Mesenchymal stem cell (in vitro differentiated cells and primary cell): ENCODE measurements around the gene ZNF627.

Source experiments
- DNase-seq: peaks from one replicate; pipeline ENCODE4 v3.0.0-alpha.2; 2013
- H2AFZ ChIP-seq: one replicate; pipeline ENCODE4 v1.6.1; 2013; ENCODE audit warnings: low read depth, mild to moderate bottlenecking, control low read depth, inconsistent platforms, low read length, moderate library complexity
- H2AK5ac ChIP-seq: 2 replicates; pipeline ENCODE4 v1.6.1; 2013; ENCODE audit warnings: low read length, moderate library complexity, mild to moderate bottlenecking, inconsistent platforms; ENCODE audit not compliant: severe bottlenecking
- H2BK120ac ChIP-seq: one replicate; pipeline ENCODE4 v1.6.1; 2013; ENCODE audit warnings: low read depth, mild to moderate bottlenecking, inconsistent platforms, low read length, moderate library complexity
- H2BK12ac ChIP-seq, 2 experiments: one replicate each; pipeline ENCODE4 v1.6.1; 2013; ENCODE audit warnings: inconsistent platforms in 2 of 2, low read length in 2 of 2, mild to moderate bottlenecking in 2 of 2, moderate library complexity in 2 of 2, control low read depth in 1 of 2
- H2BK15ac ChIP-seq: one replicate; pipeline ENCODE4 v1.6.1; 2013; ENCODE audit warnings: mild to moderate bottlenecking, low read depth, inconsistent platforms; ENCODE audit not compliant: poor library complexity, severe bottlenecking
- H2BK5ac ChIP-seq: 2 replicates; pipeline ENCODE4 v1.6.1; 2013; ENCODE audit warnings: low read depth, mild to moderate bottlenecking, low read length, control low read depth, inconsistent platforms; ENCODE audit not compliant: poor library complexity, severe bottlenecking
- H3K14ac ChIP-seq, 2 experiments: one replicate each; pipeline ENCODE4 v1.6.1; 2013; ENCODE audit warnings: inconsistent platforms in 2 of 2, low read length in 2 of 2, control low read depth in 1 of 2, mild to moderate bottlenecking in 1 of 2, moderate library complexity in 1 of 2
- H3K18ac ChIP-seq, 2 experiments: one replicate each; pipeline ENCODE4 v1.6.1; 2013; ENCODE audit warnings: inconsistent platforms in 2 of 2, low read length in 2 of 2, control low read depth in 1 of 2, low read depth in 1 of 2, mild to moderate bottlenecking in 1 of 2
- H3K23ac ChIP-seq, 2 experiments: one replicate each; pipeline ENCODE4 v1.6.1; 2013; ENCODE audit warnings: inconsistent platforms in 2 of 2, low read length in 2 of 2, mild to moderate bottlenecking in 2 of 2, moderate library complexity in 2 of 2, control low read depth in 1 of 2
- H3K27ac ChIP-seq: 2 replicates; pipeline ENCODE4 v1.5.1; 2013; ENCODE audit warnings: mild to moderate bottlenecking, moderate library complexity, low read length, control low read depth, inconsistent platforms; ENCODE audit not compliant: poor library complexity, severe bottlenecking
- H3K27me3 ChIP-seq, 2 experiments: 2 replicates each; pipeline versions ENCODE4 v1.6.1 to v1.7.0; 2013; ENCODE audit warnings: low read length in 2 of 2, mild to moderate bottlenecking in 2 of 2, moderate library complexity in 2 of 2, control low read depth in 1 of 2, inconsistent platforms in 1 of 2; ENCODE audit not compliant: control insufficient read depth in 1 of 2, insufficient read depth in 1 of 2
- H3K36me3 ChIP-seq, 2 experiments: 2 replicates each; pipeline versions ENCODE4 v1.6.1 to v1.7.0; 2013; ENCODE audit warnings: low read length in 2 of 2, control low read depth in 1 of 2, inconsistent platforms in 1 of 2, low read depth in 1 of 2, mild to moderate bottlenecking in 1 of 2; ENCODE audit not compliant: insufficient read depth in 2 of 2, control insufficient read depth in 1 of 2
- H3K4ac ChIP-seq, 2 experiments: one replicate each; pipeline ENCODE4 v1.6.1; 2013; ENCODE audit warnings: inconsistent platforms in 2 of 2, low read length in 2 of 2, mild to moderate bottlenecking in 2 of 2, moderate library complexity in 2 of 2, control low read depth in 1 of 2, low read depth in 1 of 2
- H3K4me1 ChIP-seq: 2 replicates; pipeline ENCODE4 v1.6.1; 2013; ENCODE audit warnings: low read depth, low read length, control low read depth; ENCODE audit not compliant: control insufficient read depth, insufficient read depth
- H3K4me2 ChIP-seq: 2 replicates; pipeline ENCODE4 v1.6.1; 2013; ENCODE audit warnings: low read length, mild to moderate bottlenecking, inconsistent platforms; ENCODE audit not compliant: poor library complexity, severe bottlenecking
- H3K4me3 ChIP-seq, 2 experiments: 2 replicates each; pipeline versions ENCODE4 v1.5.1 to v1.7.0; 2013; ENCODE audit warnings: low read length in 2 of 2, mild to moderate bottlenecking in 2 of 2, control low read depth in 1 of 2, low read depth in 1 of 2; ENCODE audit not compliant: insufficient read depth in 1 of 2
- H3K79me1 ChIP-seq: replicated peaks from 2 replicates; pipeline ENCODE4 v1.6.1; 2013; ENCODE audit warnings: mild to moderate bottlenecking, control low read depth, low read length, inconsistent platforms; ENCODE audit not compliant: poor library complexity, severe bottlenecking
- H3K9ac ChIP-seq: 2 replicates; pipeline ENCODE4 v1.7.0; 2013; ENCODE audit warnings: mild to moderate bottlenecking, low read length, moderate library complexity
- H3K9me3 ChIP-seq: 2 replicates; pipeline ENCODE4 v1.7.0; 2013; ENCODE audit warnings: mild to moderate bottlenecking, low read length; ENCODE audit not compliant: control insufficient read depth
- H4K8ac ChIP-seq: one replicate; pipeline ENCODE4 v1.6.1; 2013; ENCODE audit warnings: inconsistent platforms, mild to moderate bottlenecking, low read length, moderate library complexity
- H4K91ac ChIP-seq: one replicate; pipeline ENCODE4 v1.6.1; 2013; ENCODE audit warnings: mild to moderate bottlenecking, low read length, inconsistent platforms
- WGBS: methylation state at CpG from one replicate; pipeline ENCODE4 v1.1.7; 2013; ENCODE audit warnings: mixed read lengths; 5-methylcytosine and 5-hydroxymethylcytosine counted together

ZNF627 gene

DNA sequence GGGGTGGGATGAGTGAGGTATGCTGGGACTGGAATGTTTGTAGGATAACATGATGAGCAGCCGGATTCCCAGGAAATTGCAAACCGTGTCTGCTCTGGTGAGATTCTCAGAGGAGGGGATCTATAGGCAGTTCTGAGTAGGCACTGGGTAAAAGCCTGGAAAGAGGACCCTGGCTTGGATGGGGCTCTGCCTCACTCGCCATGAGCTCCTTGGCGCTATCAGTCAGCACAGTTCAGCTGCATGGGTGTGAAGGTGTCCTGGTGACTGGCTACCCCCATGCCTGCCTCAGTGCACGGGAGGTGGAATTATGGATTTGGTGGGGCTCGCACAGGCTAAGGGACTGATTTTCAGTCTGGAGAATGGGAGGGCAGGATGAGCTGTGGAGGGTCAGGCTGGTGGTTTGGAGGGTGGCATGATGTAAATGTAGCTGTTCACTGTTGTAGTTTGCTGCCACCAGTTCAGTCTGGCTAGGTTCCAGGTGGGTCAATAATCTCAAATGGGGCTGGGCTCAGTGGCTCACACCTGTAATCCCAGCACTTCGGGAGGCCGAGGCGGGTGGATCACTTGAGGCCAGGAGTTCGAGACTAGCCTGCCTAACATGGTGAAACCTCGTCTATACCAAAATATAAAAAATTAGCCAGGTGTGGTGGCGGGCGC is 9.2 kb upstream of the ZNF627 start:
- Histone ChIP-seq H3K4me1 (peaks cover 3% of the 10 kb centered on the region), H3K27me3 (no peaks in the 10 kb centered on the region)

DNA sequence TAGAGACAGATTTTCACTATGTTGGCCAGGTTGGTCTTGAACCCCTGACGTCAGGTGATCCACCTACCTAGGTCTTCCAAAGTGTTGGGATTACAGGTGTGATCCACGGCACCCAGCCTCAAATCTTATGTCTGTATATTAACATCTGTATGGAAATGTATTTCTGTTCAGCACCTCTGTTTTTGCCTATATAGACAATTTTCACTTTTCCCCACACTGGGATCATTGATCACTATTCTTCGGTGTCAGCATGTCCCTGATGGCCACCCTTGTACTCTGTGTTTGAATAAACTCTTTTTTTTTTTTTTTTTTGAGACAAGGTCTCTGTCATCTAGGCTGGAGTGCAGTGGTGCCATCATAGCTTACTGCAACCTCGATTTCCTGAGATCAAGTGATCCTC is 3.2 kb upstream of the ZNF627 start:
- Histone ChIP-seq H2AFZ (no peak overlapping the region), H3K4me2 (no peak overlapping the region), H3K18ac (no peak overlapping the region), H3K4me1 (peaks cover 4% of the 10 kb centered on the region), H2BK120ac (no peak overlapping the region), H4K8ac (no peak overlapping the region), H2BK15ac (no peak overlapping the region), H3K79me1 (no peaks in the 10 kb centered on the region), H4K91ac (no peak overlapping the region), H3K14ac (no peak overlapping the region), H2BK12ac (no peak overlapping the region), H3K36me3 (peaks cover 3% of the 10 kb centered on the region in 2 experiments), H3K9ac (no peak overlapping the region), H3K23ac (no peak overlapping the region), H2BK5ac (no peak overlapping the region), H3K27me3 (no peaks in the 10 kb centered on the region), H3K4ac (no peak overlapping the region), H2AK5ac (no peak overlapping the region), H3K27ac (no peak overlapping the region), H3K4me3 (no peak overlapping the region), H3K9me3 (no peaks in the 10 kb centered on the region)
- no peak for DNase-seq
- 100% methylated on average over 2 of the region's 4 CpGs for WGBS

More for the DNA sequence above, 9.2 kb upstream of the ZNF627 start:
- Histone ChIP-seq H2AK5ac (no peak overlapping the region), H3K23ac (no peak overlapping the region), H4K91ac (peak overlapping the region; percentile 53), H2BK120ac (no peak overlapping the region), H3K4ac (no peak overlapping the region), H4K8ac (peak overlapping the region; percentile 49), H2BK5ac (no peak overlapping the region), H3K79me1 (no peaks in the 10 kb centered on the region), H3K36me3 (no peaks in the 10 kb centered on the region), H3K18ac (no peak overlapping the region), H2BK12ac (peak overlapping the region in 1 of 2 experiments; percentile 83), H3K9ac (peak overlapping the region; percentile 69), H2AFZ (peak overlapping the region; percentile 6), H3K9me3 (no peaks in the 10 kb centered on the region), H3K4me3 (peak overlapping the region in 1 of 2 experiments; percentile 41), H2BK15ac (no peak overlapping the region), H3K4me2 (no peak overlapping the region), H3K27ac (no peak overlapping the region), H3K14ac (no peak overlapping the region)
- no peak for DNase-seq
- 77% methylated on average over 10 of the region's 13 CpGs for WGBS

DNA sequence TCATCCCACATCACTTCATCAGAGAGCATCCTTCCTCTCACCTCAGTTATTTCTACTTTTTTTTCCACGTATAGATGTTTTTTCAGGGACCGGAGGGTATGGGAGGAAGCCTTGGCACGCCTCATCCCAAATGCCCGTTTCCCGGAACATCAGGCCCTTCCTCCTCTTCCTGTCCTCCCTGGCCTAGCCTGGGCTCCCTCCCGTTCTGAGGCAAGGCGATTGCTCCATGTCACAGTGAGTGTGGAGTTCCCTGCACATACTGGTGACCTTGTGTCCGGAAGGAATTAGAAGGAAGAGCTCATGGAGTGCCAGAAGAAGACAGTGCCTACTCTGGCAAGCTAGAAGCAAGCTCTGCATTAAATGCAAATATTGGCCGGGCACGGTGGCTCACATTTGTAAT is 1.1 kb upstream of the ZNF627 start:
- no peak overlapping the region for H2AFZ ChIP-seq
- no peaks in the 10 kb centered on the region for H3K27me3 ChIP-seq
- H3K4me1 ChIP-seq, result peaks cover 6% of the 10 kb centered on the region
- no peak overlapping the region for H2BK5ac ChIP-seq
- H3K9ac ChIP-seq, result no peak overlapping the region
- WGBS, result 99% methylated on average over 10 of the region's 10 CpGs
- H4K8ac ChIP-seq, result peak overlapping the region; percentile 24
- peaks cover 3 to 10% of the 10 kb centered on the region in 2 experiments for H3K36me3 ChIP-seq
- no peak overlapping the region for H2AK5ac ChIP-seq
- H4K91ac ChIP-seq, result peak overlapping the region; percentile 52
- H2BK12ac ChIP-seq, result peak overlapping the region in 1 of 2 experiments; percentile 32
- no peak overlapping the region for H3K23ac ChIP-seq
- no peak overlapping the region for H3K4me2 ChIP-seq
- no peaks in the 10 kb centered on the region for H3K9me3 ChIP-seq
- no peak overlapping the region for H3K27ac ChIP-seq
- no peak overlapping the region for H3K4ac ChIP-seq
- no peak overlapping the region for H3K18ac ChIP-seq
- H2BK15ac ChIP-seq, result no peak overlapping the region
- H3K4me3 ChIP-seq, result no peak overlapping the region
- no peak overlapping the region for H2BK120ac ChIP-seq
- no peak for DNase-seq
- no peak overlapping the region for H3K14ac ChIP-seq
- H3K79me1 ChIP-seq, result no peaks in the 10 kb centered on the region

DNA sequence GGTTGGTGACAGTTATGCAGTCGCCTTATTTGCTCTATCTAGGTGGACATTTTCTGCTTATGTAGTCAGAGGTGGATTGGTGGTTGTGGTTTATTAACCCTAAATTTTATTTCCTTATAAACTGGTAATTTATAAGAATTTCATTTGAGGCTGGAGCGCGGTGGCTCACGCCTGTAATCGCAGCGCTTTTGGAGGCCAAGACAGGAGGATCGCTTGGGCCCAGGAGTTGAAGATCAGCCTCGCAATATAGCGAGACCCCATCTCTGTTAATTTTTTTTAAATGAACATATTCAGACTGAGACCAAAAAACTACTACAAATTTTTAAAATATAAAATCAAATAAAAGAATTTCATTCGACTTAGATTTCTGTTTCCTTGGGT is 810 bp downstream of the ZNF627 start:
- peak overlapping the region in 1 of 2 experiments; percentile 99 for H3K4ac ChIP-seq
- no peak overlapping the region for H2BK12ac ChIP-seq
- H3K27me3 ChIP-seq, result no peaks in the 10 kb centered on the region
- DNase-seq, result peak; percentile 44
- no peak overlapping the region for H2BK15ac ChIP-seq
- H3K14ac ChIP-seq, result peak overlapping the region in 1 of 2 experiments; percentile 94
- WGBS, result 81% methylated on average over 8 of the region's 10 CpGs
- H2BK5ac ChIP-seq, result no peak overlapping the region
- peak overlapping the region; percentile 83 to 89 for H3K4me3 ChIP-seq
- no peak overlapping the region for H2BK120ac ChIP-seq
- no peaks in the 10 kb centered on the region for H3K9me3 ChIP-seq
- peak overlapping the region; percentile 84 for H2AK5ac ChIP-seq
- no peak overlapping the region for H4K91ac ChIP-seq
- H3K36me3 ChIP-seq, result peaks cover 7 to 19% of the 10 kb centered on the region in 2 experiments
- H3K4me2 ChIP-seq, result peak overlapping the region; percentile 87
- H3K4me1 ChIP-seq, result peaks cover 6% of the 10 kb centered on the region
- no peak overlapping the region for H3K23ac ChIP-seq
- H3K9ac ChIP-seq, result peak overlapping the region; percentile 97
- H3K18ac ChIP-seq, result peak overlapping the region in 1 of 2 experiments; percentile 95
- H2AFZ ChIP-seq, result no peak overlapping the region
- H3K79me1 ChIP-seq, result peaks cover 3% of the 10 kb centered on the region
- no peak overlapping the region for H4K8ac ChIP-seq
- H3K27ac ChIP-seq, result no peak overlapping the region
